ENCODE data around the gene KSR1. TPM values are rescaled to one million over a fixed set of nuclear protein-coding genes. Genes with fewer than 3 reads are reported as not detected.
"Not testable (repeated sequence)": the region's sequence is repeated elsewhere in the genome, so short reads cannot be mapped to it uniquely, and the experiment has no call there.

KSR1 gene
- total and polyA plus RNA-seq, 9 donors, result 43.3 to 112 (median 71.6) TPM

- H3K27me3 ChIP-seq (ENCODE audit: control insufficient read depth, insufficient read depth, low read length), result no peaks in the 10 kb centered on the region
- H3K4me1 ChIP-seq (ENCODE audit: control insufficient read depth, insufficient read depth, low read length), result peaks cover 29% of the 10 kb centered on the region
- no peaks in the 10 kb centered on the region for H3K9me3 ChIP-seq (replicated peaks; ENCODE audit: control insufficient read depth, low read depth, low read length)
- WGBS (ENCODE audit: insufficient coverage), result 58% methylated on average over 5 of the region's 7 CpGs
- no peak for DNase-seq
- H3K4me3 ChIP-seq (ENCODE audit: low read length), result no peak overlapping the region
- H3K27ac ChIP-seq (ENCODE audit: low read length), result no peak overlapping the region
- H3K36me3 ChIP-seq (ENCODE audit: control insufficient read depth, insufficient read depth, low read length), result no peaks in the 10 kb centered on the region
These were observed 3.2 kb downstream of the KSR1 start for GRCh38 chr17:27459433-27459832.

GRCh38 chr17:27460196-27460725 lies 4.0 kb downstream of the KSR1 start:
- 55% methylated on average over 5 of the region's 6 CpGs for WGBS (ENCODE audit: insufficient coverage)
- no peak overlapping the region for H3K4me3 ChIP-seq (ENCODE audit: low read length)
- no peaks in the 10 kb centered on the region for H3K36me3 ChIP-seq (ENCODE audit: control insufficient read depth, insufficient read depth, low read length)
- DNase-seq, result no peak
- no peak overlapping the region for H3K27ac ChIP-seq (ENCODE audit: low read length)
- H3K4me1 ChIP-seq (ENCODE audit: control insufficient read depth, insufficient read depth, low read length), result peaks cover 29% of the 10 kb centered on the region
- H3K27me3 ChIP-seq (ENCODE audit: control insufficient read depth, insufficient read depth, low read length), result no peaks in the 10 kb centered on the region
- H3K9me3 ChIP-seq (replicated peaks; ENCODE audit: control insufficient read depth, low read depth, low read length), result no peaks in the 10 kb centered on the region

GRCh38 chr17:27461192-27461859 lies 5.1 kb downstream of the KSR1 start:
- no peak for DNase-seq
- WGBS (ENCODE audit: insufficient coverage), result 70% methylated on average over 2 of the region's 10 CpGs

GRCh38 chr17:27462149-27462548 lies 5.9 kb downstream of the KSR1 start:
- no peaks in the 10 kb centered on the region for H3K9me3 ChIP-seq (replicated peaks; ENCODE audit: control insufficient read depth, low read depth, low read length)
- H3K4me1 ChIP-seq (ENCODE audit: control insufficient read depth, insufficient read depth, low read length), result peaks cover 34% of the 10 kb centered on the region
- 72% methylated on average over 6 of the region's 6 CpGs for WGBS (ENCODE audit: insufficient coverage)
- H3K27me3 ChIP-seq (ENCODE audit: control insufficient read depth, insufficient read depth, low read length), result no peaks in the 10 kb centered on the region
- no peak for DNase-seq
- H3K36me3 ChIP-seq (ENCODE audit: control insufficient read depth, insufficient read depth, low read length), result no peaks in the 10 kb centered on the region
- H3K27ac ChIP-seq (ENCODE audit: low read length), result no peak overlapping the region
- no peak overlapping the region for H3K4me3 ChIP-seq (ENCODE audit: low read length)

More at GRCh38 chr17:27461192-27461859, 5.1 kb downstream of the KSR1 start:
- Histone ChIP-seq H3K27me3 (ENCODE audit: control insufficient read depth, insufficient read depth, low read length) (no peaks in the 10 kb centered on the region), H3K9me3 (replicated peaks; ENCODE audit: control insufficient read depth, low read depth, low read length) (no peaks in the 10 kb centered on the region), H3K36me3 (ENCODE audit: control insufficient read depth, insufficient read depth, low read length) (no peaks in the 10 kb centered on the region), H3K4me3 (ENCODE audit: low read length) (no peak overlapping the region), H3K27ac (ENCODE audit: low read length) (no peak overlapping the region), H3K4me1 (ENCODE audit: control insufficient read depth, insufficient read depth, low read length) (peaks cover 31% of the 10 kb centered on the region)

- H3K27ac ChIP-seq (ENCODE audit: low read length), result no peak overlapping the region
- H3K27me3 ChIP-seq (ENCODE audit: control insufficient read depth, insufficient read depth, low read length), result no peaks in the 10 kb centered on the region
- no CpG with 5 or more reads among the region's 3 CpGs for WGBS (ENCODE audit: insufficient coverage)
- no peak overlapping the region for H3K4me3 ChIP-seq (ENCODE audit: low read length)
- no peaks in the 10 kb centered on the region for H3K9me3 ChIP-seq (replicated peaks; ENCODE audit: control insufficient read depth, low read depth, low read length)
- H3K4me1 ChIP-seq (ENCODE audit: control insufficient read depth, insufficient read depth, low read length), result peaks cover 29% of the 10 kb centered on the region
- DNase-seq, result no peak
- H3K36me3 ChIP-seq (ENCODE audit: control insufficient read depth, insufficient read depth, low read length), result no peaks in the 10 kb centered on the region
These were observed 6.5 kb downstream of the KSR1 start for GRCh38 chr17:27462714-27463113.

GRCh38 chr17:27463235-27463677 lies 7.0 kb downstream of the KSR1 start:
- 97% methylated on average over 4 of the region's 4 CpGs for WGBS (ENCODE audit: insufficient coverage)
- DNase-seq, result no peak
- no peak overlapping the region for H3K4me3 ChIP-seq (ENCODE audit: low read length)
- H3K27ac ChIP-seq (ENCODE audit: low read length), result no peak overlapping the region
- H3K4me1 ChIP-seq (ENCODE audit: control insufficient read depth, insufficient read depth, low read length), result peaks cover 24% of the 10 kb centered on the region
- H3K36me3 ChIP-seq (ENCODE audit: control insufficient read depth, insufficient read depth, low read length), result no peaks in the 10 kb centered on the region
- no peaks in the 10 kb centered on the region for H3K27me3 ChIP-seq (ENCODE audit: control insufficient read depth, insufficient read depth, low read length)
- no peaks in the 10 kb centered on the region for H3K9me3 ChIP-seq (replicated peaks; ENCODE audit: control insufficient read depth, low read depth, low read length)

- not testable (repeated sequence) for DNase-seq; H3K27ac ChIP-seq (ENCODE audit: low read length); H3K9me3 ChIP-seq (replicated peaks; ENCODE audit: control insufficient read depth, low read depth, low read length); H3K36me3 ChIP-seq (ENCODE audit: control insufficient read depth, insufficient read depth, low read length); H3K27me3 ChIP-seq (ENCODE audit: control insufficient read depth, insufficient read depth, low read length); H3K4me3 ChIP-seq (ENCODE audit: low read length)
- 81% methylated on average over 2 of the region's 3 CpGs for WGBS (ENCODE audit: insufficient coverage)
- H3K4me1 ChIP-seq (ENCODE audit: control insufficient read depth, insufficient read depth, low read length), result peaks cover 16% of the 10 kb centered on the region
These were observed 7.8 kb downstream of the KSR1 start for GRCh38 chr17:27464019-27464418.

- no peaks in the 10 kb centered on the region for H3K27me3 ChIP-seq (ENCODE audit: control insufficient read depth, insufficient read depth, low read length)
- no peak overlapping the region for H3K27ac ChIP-seq (ENCODE audit: low read length)
- no peaks in the 10 kb centered on the region for H3K36me3 ChIP-seq (ENCODE audit: control insufficient read depth, insufficient read depth, low read length)
- WGBS (ENCODE audit: insufficient coverage), result 100% methylated on average over 1 of the region's 1 CpG
- H3K9me3 ChIP-seq (replicated peaks; ENCODE audit: control insufficient read depth, low read depth, low read length), result no peaks in the 10 kb centered on the region
- no peak overlapping the region for H3K4me3 ChIP-seq (ENCODE audit: low read length)
- DNase-seq, result no peak
- peaks cover 15% of the 10 kb centered on the region for H3K4me1 ChIP-seq (ENCODE audit: control insufficient read depth, insufficient read depth, low read length)
These were observed 8.2 kb downstream of the KSR1 start for GRCh38 chr17:27464431-27464830.

GRCh38 chr17:27465875-27466274 lies 9.6 kb downstream of the KSR1 start:
- H3K27me3 ChIP-seq (ENCODE audit: control insufficient read depth, insufficient read depth, low read length); H3K27ac ChIP-seq (ENCODE audit: low read length); H3K4me3 ChIP-seq (ENCODE audit: low read length); H3K9me3 ChIP-seq (replicated peaks; ENCODE audit: control insufficient read depth, low read depth, low read length); H3K36me3 ChIP-seq (ENCODE audit: control insufficient read depth, insufficient read depth, low read length); DNase-seq: not testable (repeated sequence)
- no CpG with 5 or more reads among the region's 2 CpGs for WGBS (ENCODE audit: insufficient coverage)
- H3K4me1 ChIP-seq (ENCODE audit: control insufficient read depth, insufficient read depth, low read length), result peaks cover 11% of the 10 kb centered on the region

- Histone ChIP-seq H3K36me3 (ENCODE audit: control insufficient read depth, insufficient read depth, low read length) (no peaks in the 10 kb centered on the region), H3K27me3 (ENCODE audit: control insufficient read depth, insufficient read depth, low read length) (no peaks in the 10 kb centered on the region), H3K4me3 (ENCODE audit: low read length) (no peak overlapping the region), H3K27ac (ENCODE audit: low read length) (peak overlapping the region; percentile 35), H3K4me1 (ENCODE audit: control insufficient read depth, insufficient read depth, low read length) (peaks cover 11% of the 10 kb centered on the region), H3K9me3 (replicated peaks; ENCODE audit: control insufficient read depth, low read depth, low read length) (no peaks in the 10 kb centered on the region)
- DNase-seq, result peak; percentile 24
- WGBS (ENCODE audit: insufficient coverage), result 44% methylated on average over 1 of the region's 3 CpGs
These were observed 10.1 kb downstream of the KSR1 start for GRCh38 chr17:27466376-27466742.
